ENCODE measurements around the gene B3GAT1.

B3GAT1 gene

DNA sequence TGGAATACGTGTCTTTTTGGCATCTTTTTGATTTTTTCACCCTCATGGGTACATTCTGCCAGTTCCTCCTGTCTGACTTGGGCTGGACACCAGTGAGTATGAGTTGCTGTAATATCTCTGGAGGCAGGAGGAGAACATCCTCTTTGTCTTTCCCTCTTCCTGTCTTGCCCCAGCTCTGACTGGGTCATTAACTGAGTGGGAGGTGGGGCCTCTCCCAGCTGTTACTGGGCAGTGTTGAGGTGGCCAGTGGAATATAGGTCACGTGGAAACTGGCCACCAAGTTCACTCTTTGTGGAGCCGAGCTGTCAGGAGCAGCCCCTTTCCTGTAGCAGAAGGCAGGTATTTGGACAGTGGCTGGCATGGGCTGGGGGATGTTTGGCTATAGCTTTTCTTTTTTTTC lies 78.1 kb downstream of the B3GAT1 start:
- TF ChIP-seq FOXK2 (IDR thresholded peaks at IDR 0.05) = no peak
- TF ChIP-seq ELF4 (IDR thresholded peaks at IDR 0.05) = no peak
- TF ChIP-seq SP1 (IDR thresholded peaks at IDR 0.05) = no peak
- no peak for TF ChIP-seq BHLHE40 (IDR thresholded peaks at IDR 0.05; ENCODE audit: borderline replicate concordance)
- TF ChIP-seq CTBP1 (IDR thresholded peaks at IDR 0.05; ENCODE audit: borderline replicate concordance) = no peak
- no peak for TF ChIP-seq ZNF384 (IDR thresholded peaks at IDR 0.05)
- TF ChIP-seq, protein P1, sequence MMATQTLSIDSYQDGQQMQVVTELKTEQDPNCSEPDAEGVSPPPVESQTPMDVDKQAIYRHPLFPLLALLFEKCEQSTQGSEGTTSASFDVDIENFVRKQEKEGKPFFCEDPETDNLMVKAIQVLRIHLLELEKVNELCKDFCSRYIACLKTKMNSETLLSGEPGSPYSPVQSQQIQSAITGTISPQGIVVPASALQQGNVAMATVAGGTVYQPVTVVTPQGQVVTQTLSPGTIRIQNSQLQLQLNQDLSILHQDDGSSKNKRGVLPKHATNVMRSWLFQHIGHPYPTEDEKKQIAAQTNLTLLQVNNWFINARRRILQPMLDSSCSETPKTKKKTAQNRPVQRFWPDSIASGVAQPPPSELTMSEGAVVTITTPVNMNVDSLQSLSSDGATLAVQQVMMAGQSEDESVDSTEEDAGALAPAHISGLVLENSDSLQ (IDR thresholded peaks at IDR 0.05) = no peak
- TF ChIP-seq FOXA1 (IDR thresholded peaks at IDR 0.05) = no peak
- no peak for TF ChIP-seq HDGF (IDR thresholded peaks at IDR 0.05; ENCODE audit: borderline replicate concordance)
- no peak for TF ChIP-seq ARNT (IDR thresholded peaks at IDR 0.05)
- no peak for TF ChIP-seq LEF1 (IDR thresholded peaks at IDR 0.05; ENCODE audit: borderline replicate concordance)
- no peak for TF ChIP-seq TARDBP (IDR thresholded peaks at IDR 0.05)
- no peak for DNase-seq (ENCODE audit: extremely low spot score)
- CTCF ChIA-PET = interaction anchor here (0.6 kb wide), 1 partner anchor 98 kb away, joined by 3 read pairs; no protein-coding TSS in a partner anchor
- POLR2A ChIA-PET = no interaction called here

DNA sequence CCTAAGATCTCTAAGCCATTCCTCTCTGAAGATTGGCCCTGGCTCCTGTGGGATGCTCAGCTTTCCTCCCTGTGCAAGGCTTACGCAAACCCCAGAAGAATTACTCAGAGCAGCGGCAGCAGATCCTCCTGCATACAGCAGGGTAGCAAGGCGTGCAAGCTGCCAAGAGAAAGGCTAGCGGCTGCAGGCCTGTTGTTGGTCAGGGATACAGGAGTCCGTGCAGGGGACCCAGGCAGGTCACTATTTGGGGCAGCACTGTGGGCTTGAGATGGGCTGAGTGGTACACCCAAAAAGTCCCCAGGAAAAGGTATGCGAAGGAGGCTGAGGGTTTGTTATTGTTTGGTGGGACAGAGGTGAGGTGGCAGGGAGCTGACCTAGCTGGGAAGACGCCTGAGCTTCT lies 78.7 kb downstream of the B3GAT1 start:
- TF ChIP-seq, protein P1 (IDR thresholded peaks at IDR 0.05) = no peak
- no peak for TF ChIP-seq FOXA1 (IDR thresholded peaks at IDR 0.05)
- TF ChIP-seq L3MBTL2 (conservative IDR thresholded peaks at IDR 0.05) = no peak
- TF ChIP-seq SUZ12 (IDR thresholded peaks at IDR 0.05) = no peak
- no peak for TF ChIP-seq SP1 (IDR thresholded peaks at IDR 0.05)
- no peak for TF ChIP-seq ELF4 (IDR thresholded peaks at IDR 0.05)
- TF ChIP-seq LEF1 (IDR thresholded peaks at IDR 0.05; ENCODE audit: borderline replicate concordance) = no peak
- TF ChIP-seq ZNF384 (IDR thresholded peaks at IDR 0.05) = no peak
- no peak for TF ChIP-seq NFRKB (IDR thresholded peaks at IDR 0.05)
- TF ChIP-seq TARDBP (IDR thresholded peaks at IDR 0.05) = no peak
- TF ChIP-seq CTBP1 (IDR thresholded peaks at IDR 0.05; ENCODE audit: borderline replicate concordance) = no peak
- TF ChIP-seq HDGF (IDR thresholded peaks at IDR 0.05; ENCODE audit: borderline replicate concordance) = no peak
- ChIA-PET POLR2A (no interaction called here), CTCF (interaction anchor here (0.6 kb wide), 1 partner anchor 99 kb away, joined by 3 read pairs; no protein-coding TSS in a partner anchor)
- no peak for DNase-seq (ENCODE audit: extremely low spot score)

DNA sequence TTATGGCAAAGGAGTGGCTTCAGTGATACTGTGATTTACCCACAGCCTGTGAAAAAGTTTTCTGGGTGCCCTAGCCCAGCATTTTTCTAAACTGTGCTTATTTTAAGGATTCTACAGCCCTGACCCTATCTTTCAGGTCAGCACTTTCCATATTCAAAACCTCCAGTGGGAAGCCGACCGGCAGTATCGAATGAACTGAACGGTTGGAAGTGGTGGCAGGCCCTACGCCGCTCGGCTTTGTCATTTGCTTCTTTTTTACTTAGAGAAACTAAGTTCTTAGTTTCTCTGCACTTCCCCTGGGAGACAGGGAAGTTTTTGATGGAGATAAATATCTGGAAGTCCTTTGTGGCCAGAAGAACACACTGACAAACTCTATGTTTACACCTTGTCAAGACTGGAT lies 79.3 kb downstream of the B3GAT1 start:
- DNase-seq (ENCODE audit: extremely low spot score) = no peak
- ChIA-PET POLR2A (no interaction called here), CTCF (no interaction called here)
- no peak for TF ChIP-seq SP1 (IDR thresholded peaks at IDR 0.05)
- no peak for TF ChIP-seq HDGF (IDR thresholded peaks at IDR 0.05; ENCODE audit: borderline replicate concordance)
- no peak for TF ChIP-seq L3MBTL2 (conservative IDR thresholded peaks at IDR 0.05)
- TF ChIP-seq ARNT (IDR thresholded peaks at IDR 0.05) = no peak
- no peak for TF ChIP-seq BHLHE40 (IDR thresholded peaks at IDR 0.05; ENCODE audit: borderline replicate concordance)
- no peak for TF ChIP-seq FOXK2 (IDR thresholded peaks at IDR 0.05)
- TF ChIP-seq NFRKB (IDR thresholded peaks at IDR 0.05) = no peak
- TF ChIP-seq CTBP1 (IDR thresholded peaks at IDR 0.05; ENCODE audit: borderline replicate concordance) = no peak
- TF ChIP-seq, protein P1 (IDR thresholded peaks at IDR 0.05) = no peak
- no peak for TF ChIP-seq LEF1 (IDR thresholded peaks at IDR 0.05; ENCODE audit: borderline replicate concordance)
- no peak for TF ChIP-seq SUZ12 (IDR thresholded peaks at IDR 0.05)

DNA sequence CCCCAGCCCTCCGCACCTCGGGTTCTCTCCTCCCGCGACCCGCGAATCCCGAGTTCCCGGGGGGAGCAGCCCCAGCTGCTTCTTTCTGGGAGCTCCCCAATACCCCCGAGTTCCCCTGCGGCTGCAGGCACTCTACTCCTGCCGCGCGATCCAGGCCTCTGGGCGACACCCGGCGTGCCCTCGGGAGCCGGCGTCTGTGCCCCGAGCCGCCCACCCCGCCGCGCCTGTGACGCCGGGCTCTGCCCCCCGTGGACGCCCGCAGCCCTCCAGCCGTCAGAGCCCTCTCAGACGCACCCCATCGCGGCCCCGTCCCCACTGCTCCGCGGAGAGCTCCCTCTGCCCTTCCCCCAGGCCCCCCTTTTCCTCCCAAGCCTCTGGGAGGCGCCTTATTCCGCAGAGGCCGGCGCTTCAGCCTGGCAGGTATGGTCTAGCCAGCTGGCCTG lies 79.8 kb downstream of the B3GAT1 start:
- no peak for TF ChIP-seq BHLHE40 (IDR thresholded peaks at IDR 0.05; ENCODE audit: borderline replicate concordance)
- TF ChIP-seq SUZ12 (IDR thresholded peaks at IDR 0.05) = no peak
- TF ChIP-seq ELF4 (IDR thresholded peaks at IDR 0.05) = no peak
- TF ChIP-seq SP1 (IDR thresholded peaks at IDR 0.05) = no peak
- no peak for TF ChIP-seq FOXM1 (IDR thresholded peaks at IDR 0.05; ENCODE audit: borderline replicate concordance)
- TF ChIP-seq, protein P1 (IDR thresholded peaks at IDR 0.05) = no peak
- TF ChIP-seq TARDBP (IDR thresholded peaks at IDR 0.05) = no peak
- TF ChIP-seq L3MBTL2 (conservative IDR thresholded peaks at IDR 0.05) = no peak; the same call in 1 of the 2 replicates
- TF ChIP-seq CTBP1 (IDR thresholded peaks at IDR 0.05; ENCODE audit: borderline replicate concordance) = no peak
- TF ChIP-seq ARNT (IDR thresholded peaks at IDR 0.05) = no peak
- no peak for TF ChIP-seq ZNF384 (IDR thresholded peaks at IDR 0.05)
- no peak for TF ChIP-seq NFRKB (IDR thresholded peaks at IDR 0.05)
- no peak for TF ChIP-seq FOXK2 (IDR thresholded peaks at IDR 0.05)
- TF ChIP-seq LEF1 (IDR thresholded peaks at IDR 0.05; ENCODE audit: borderline replicate concordance) = no peak
- ChIA-PET CTCF (no interaction called here), POLR2A (interaction anchor here (0.6 to 0.9 kb wide), 2 partner anchors 9 to 57 kb away, joined by 3 read pairs; no protein-coding TSS in a partner anchor)
- DNase-seq (ENCODE audit: extremely low spot score) = peak; percentile 49

DNA sequence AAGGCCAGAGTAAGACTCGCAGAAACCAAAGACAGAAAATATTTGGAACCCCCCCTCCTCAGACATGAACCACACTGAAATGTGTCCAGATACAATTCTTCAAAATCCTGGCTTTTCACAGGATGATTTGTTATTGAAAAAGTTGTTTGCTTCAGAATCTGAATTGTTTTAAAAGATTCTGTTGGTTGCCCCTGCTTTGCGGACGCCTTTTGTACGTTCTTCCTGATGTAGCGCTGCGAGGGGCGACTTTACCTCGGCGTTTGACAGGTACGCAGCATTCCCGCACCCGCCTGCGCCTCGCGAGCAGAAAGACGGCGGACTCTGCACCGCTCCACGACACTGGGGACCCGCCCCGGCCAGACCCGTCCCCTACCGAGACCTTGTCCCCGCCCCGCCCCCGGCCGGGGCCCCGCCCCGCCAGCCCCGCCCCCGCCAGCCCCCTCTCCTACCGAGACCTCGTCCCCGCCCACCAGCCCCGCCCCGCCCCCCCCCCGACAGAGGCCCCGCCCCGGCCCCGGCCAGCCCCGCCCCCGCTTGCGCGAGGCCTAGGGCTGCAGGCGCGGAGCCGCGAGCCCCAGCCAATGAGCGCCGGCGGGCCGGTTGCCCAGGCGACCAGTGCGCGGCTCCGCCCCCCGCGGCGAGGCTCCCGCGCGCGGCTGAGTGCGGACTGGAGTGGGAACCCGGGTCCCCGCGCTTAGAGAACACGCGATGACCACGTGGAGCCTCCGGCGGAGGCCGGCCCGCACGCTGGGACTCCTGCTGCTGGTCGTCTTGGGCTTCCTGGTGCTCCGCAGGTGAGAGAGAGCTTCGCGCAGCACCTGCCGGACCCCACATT lies 80.5 kb downstream of the B3GAT1 start, which contains the start of gene GLB1L2:
Gene GLB1L2, plus strand, starts transcription at position 635 of the 835 bp plus-strand sequence. Its CDS starts 74 bp downstream, at position 709.
- peak; percentile 99 for DNase-seq (ENCODE audit: extremely low spot score)
- POLR2A ChIA-PET = interaction anchor here (0.6 to 0.9 kb wide), 2 partner anchors 8 to 56 kb away, joined by 3 read pairs; no protein-coding TSS in a partner anchor

More for the DNA sequence above, 80.5 kb downstream of the B3GAT1 start, which contains the start of gene GLB1L2:
- TF ChIP-seq SUZ12 (IDR thresholded peaks at IDR 0.05) = no peak
- TF ChIP-seq L3MBTL2 (conservative IDR thresholded peaks at IDR 0.05) = peak; percentile 93
- CTCF ChIA-PET = no interaction called here

Measured in HEK293T (cell line).